GM12892 (cell line): Measurements from ENCODE around the gene DAAM1.
A peak's percentile ranks its signal among the peaks of the same experiment; 100 is the strongest.

Source experiments
- DNase-seq: peaks from one replicate; pipeline ENCODE4 v3.0.0; 2011; ENCODE audit not compliant: insufficient read length
- FAIRE-seq: peaks from 2 replicates; lab custom pipeline; 2011; peaks lifted over from hg19 to GRCh38; lab: Jason Lieb, UNC
- POLR2A ChIP-seq: IDR thresholded peaks from 2 replicates; pipeline ENCODE4 v1.6.1; 2011; ENCODE audit warnings: low read depth, low read length, control low read depth
- POLR2AphosphoS5 ChIP-seq: IDR thresholded peaks from 2 replicates; pipeline ENCODE4 v1.6.1; 2011; ENCODE audit warnings: low read depth, low read length, control low read depth
- TAF1 ChIP-seq: IDR thresholded peaks from 2 replicates; pipeline ENCODE4 v1.6.1; 2011; ENCODE audit warnings: low read depth, mild to moderate bottlenecking, control low read depth, low read length, borderline replicate concordance

Gene DAAM1

GRCh38 chr14:59189786-59190368 lies 1.4 kb downstream of the DAAM1 start:
- peak; percentile 87 for FAIRE-seq
- peak; percentile 71 for DNase-seq
- TF ChIP-seq POLR2AphosphoS5 (no peak), TAF1 (no peak), POLR2A (no peak)

- FAIRE-seq, result no peak
- DNase-seq, result no peak
- TF ChIP-seq POLR2A (no peak), POLR2AphosphoS5 (no peak), TAF1 (no peak)
Observed at GRCh38 chr14:59190372-59190771, 1.9 kb downstream of the DAAM1 start.

DNA sequence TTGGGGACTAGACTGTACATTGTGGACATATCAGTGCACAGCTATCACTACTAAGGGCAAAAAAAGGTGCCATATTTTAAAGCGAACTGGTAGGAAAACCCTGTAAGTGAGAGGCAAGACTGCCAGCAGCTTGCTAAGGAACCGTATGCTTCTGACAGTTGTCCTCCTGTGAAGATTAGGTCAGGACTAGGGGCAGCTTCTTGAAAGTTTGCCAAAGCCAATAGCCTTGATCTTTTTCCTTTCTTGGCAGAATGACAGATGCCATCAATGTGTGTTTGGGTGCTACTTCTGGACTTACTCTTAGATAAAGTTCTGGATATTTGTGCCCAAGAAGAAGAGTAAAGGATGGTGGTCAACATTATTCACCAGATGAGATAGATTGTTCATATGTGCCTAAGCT lies 7.4 kb downstream of the DAAM1 start:
- DNase-seq (no peak), FAIRE-seq (no peak)
- no peak for TF ChIP-seq TAF1
- TF ChIP-seq POLR2AphosphoS5, result no peak
- no peak for TF ChIP-seq POLR2A

- FAIRE-seq (no peak), DNase-seq (no peak)
- TF ChIP-seq POLR2A, result no peak
- no peak for TF ChIP-seq TAF1
- TF ChIP-seq POLR2AphosphoS5, result no peak
Observed at GRCh38 chr14:59197695-59198262, 9.3 kb downstream of the DAAM1 start.

GRCh38 chr14:59199205-59199604 lies 10.7 kb downstream of the DAAM1 start:
- FAIRE-seq (no peak), DNase-seq (no peak)
- TF ChIP-seq POLR2A (no peak), TAF1 (no peak), POLR2AphosphoS5 (no peak)

DNA sequence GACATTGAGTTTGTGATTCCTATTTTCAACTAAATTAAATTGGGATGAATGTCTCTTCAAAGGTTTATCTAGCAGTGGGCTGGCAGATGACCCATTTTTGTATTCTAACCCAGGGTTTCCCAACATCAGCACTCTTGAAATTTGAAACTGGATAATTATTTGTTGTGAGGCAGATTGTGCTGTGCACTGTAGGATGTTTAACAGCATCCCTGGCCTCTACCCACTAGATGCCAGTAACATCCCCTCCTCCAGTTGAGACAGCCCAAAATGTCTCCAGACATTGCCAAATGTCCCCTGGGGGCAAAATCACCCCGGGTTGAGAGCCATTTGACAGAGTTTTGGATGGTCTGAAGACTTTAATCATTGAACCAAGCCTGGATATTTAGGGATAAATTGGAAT lies 11.1 kb downstream of the DAAM1 start:
- TF ChIP-seq POLR2A (no peak), TAF1 (no peak), POLR2AphosphoS5 (no peak)
- no peak for FAIRE-seq
- DNase-seq, result no peak

DNA sequence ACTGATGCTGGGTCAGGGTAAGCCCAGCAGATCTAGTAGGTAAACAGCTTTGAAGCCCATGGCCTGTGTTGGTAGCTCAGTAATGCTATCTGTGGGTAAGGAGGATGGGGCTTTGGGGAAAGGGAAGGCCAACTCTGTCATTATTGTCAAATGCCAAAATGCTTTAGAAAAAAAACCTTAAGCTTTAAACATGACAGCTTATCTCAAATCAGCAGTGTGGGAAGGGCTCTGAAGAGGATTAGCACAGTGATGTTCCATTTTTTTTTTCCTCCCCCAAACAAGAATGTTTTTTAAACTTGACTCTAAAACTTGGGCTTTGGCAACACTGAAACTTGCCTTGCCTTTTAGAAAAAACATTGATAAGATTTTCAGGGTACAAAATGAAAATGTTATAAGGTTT lies 11.7 kb downstream of the DAAM1 start:
- no peak for TF ChIP-seq TAF1
- TF ChIP-seq POLR2A, result no peak
- TF ChIP-seq POLR2AphosphoS5, result no peak
- no peak for FAIRE-seq
- no peak for DNase-seq

GRCh38 chr14:59202031-59202430 lies 13.6 kb downstream of the DAAM1 start:
- FAIRE-seq (no peak), DNase-seq (no peak)
- TF ChIP-seq POLR2A, result no peak
- no peak for TF ChIP-seq POLR2AphosphoS5
- no peak for TF ChIP-seq TAF1

DNA sequence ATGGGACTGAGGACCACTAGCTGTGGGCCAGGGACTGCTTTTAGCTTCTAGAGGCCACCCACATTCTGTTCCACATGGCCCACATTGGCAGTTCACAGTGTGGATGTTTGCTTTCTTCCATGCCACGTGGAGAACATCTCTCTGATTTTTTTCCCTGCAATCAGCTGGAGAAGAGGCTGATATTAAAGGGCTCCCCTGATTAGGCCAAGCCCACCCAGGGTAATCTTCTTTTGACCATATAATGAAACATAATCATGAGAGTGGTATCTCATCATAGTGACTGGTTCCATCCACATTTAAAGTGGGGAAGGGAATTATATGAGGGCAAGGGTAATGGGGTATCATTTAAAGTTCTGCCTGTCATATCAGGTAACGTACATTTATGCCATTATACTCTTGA lies 15.8 kb downstream of the DAAM1 start:
- DNase-seq, result no peak
- no peak for FAIRE-seq
- TF ChIP-seq POLR2A, result no peak
- no peak for TF ChIP-seq TAF1
- TF ChIP-seq POLR2AphosphoS5, result no peak

DNA sequence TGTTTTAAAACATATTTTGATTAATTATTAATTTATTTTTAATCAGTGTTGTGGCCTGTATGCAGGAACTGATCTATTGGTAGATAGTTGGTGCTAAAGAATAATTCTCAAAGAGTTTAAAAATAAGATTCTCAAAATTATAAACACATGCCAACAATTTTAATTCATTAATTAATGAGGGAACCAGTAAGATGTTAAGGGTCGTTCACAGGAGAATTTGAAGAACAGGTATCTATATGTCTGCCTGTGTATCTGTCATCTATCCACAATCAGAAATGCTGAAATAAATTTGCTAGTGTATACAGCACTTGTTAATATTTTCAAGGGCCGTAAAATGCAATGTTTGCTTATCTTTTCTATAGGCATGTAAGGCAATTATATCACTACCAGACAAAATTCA lies 18.4 kb downstream of the DAAM1 start:
- DNase-seq, result no peak
- FAIRE-seq, result no peak
- TF ChIP-seq POLR2A, result no peak
- no peak for TF ChIP-seq TAF1
- TF ChIP-seq POLR2AphosphoS5, result no peak

DNA sequence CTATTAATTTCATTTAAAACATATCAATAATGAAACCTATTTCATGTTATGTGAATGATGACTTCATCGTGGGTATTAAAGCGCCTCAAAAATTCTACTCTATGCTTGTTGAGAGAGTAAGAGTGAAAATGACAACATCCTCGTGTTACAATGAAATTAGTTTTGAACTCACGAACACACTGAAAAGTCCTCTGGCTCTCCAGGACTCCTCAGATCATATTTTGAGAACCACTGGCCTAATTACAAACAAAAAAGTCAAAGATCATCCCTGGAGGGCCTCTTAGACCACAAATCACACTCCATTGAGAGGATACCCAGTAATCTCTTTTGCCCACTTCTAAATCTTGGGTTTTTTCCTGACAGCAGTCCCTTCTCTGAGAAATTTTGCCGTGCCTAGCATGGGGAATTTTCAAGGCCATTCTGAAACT lies 19.1 kb downstream of the DAAM1 start:
- FAIRE-seq, result peak; percentile 17
- DNase-seq, result no peak
- TF ChIP-seq TAF1 (no peak), POLR2A (no peak), POLR2AphosphoS5 (no peak)

DNA sequence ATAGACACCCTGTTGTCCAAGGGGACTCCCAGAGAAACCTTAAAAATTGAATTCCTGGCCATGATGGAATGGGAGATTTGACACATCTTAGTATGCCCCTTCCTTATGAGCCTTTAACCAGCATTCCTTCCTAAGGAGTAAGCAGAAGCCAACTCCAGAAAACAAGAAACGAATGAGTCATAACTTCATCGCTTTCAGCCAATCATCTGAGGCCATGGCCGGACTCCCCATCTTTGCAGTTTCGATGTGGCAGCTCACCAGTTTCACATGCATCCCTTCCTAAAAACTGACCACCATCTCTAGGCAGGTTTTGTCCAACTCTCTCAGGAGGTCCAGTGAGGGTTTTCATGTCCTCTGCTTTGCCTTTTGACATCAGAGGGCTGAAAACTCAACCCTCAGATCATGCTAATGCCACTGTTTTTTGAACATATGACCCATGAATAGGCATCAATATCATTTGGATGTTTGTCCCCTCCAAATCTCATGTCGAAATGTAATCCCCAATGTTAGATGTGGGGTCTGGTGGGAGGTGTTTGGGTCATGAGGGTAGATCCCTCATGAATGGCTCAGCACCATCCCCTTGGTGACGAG lies 19.9 kb downstream of the DAAM1 start:
- DNase-seq (no peak), FAIRE-seq (no peak)
- TF ChIP-seq TAF1 (no peak), POLR2AphosphoS5 (no peak), POLR2A (no peak)
